ENCODE measurements around the gene UMODL1.

The UMODL1 gene

DNA sequence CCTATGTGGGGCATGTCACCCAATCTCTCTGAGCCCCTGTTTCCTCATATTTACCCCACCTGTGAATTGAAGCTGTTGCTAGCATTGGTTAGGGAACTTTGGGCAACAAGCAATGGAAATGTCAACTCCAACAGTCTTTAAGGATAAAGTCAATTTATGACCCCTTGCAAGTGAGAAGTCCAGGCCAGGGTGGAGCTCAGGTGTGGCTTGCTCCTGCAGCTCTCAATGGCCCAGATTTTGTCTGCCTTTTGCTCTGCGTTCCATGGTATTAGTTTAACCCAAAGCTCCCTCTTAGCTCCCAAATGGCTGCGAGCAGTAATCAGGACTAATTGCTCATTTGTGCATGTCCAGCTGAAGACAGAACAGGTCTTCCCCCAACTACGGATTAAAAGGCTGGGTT lies 77.5 kb downstream of the UMODL1 start:
- H3K4me1 ChIP-seq (ENCODE audit: control insufficient read depth in 1 of 2, insufficient read depth in 2 of 2, low read length in 2 of 2), result peaks cover 4 to 7% of the 10 kb centered on the region in 2 donors
- no peaks in the 10 kb centered on the region for H3K36me3 ChIP-seq (ENCODE audit: control insufficient read depth in 1 of 2, insufficient read depth in 2 of 2, low read length in 2 of 2)
- no peak overlapping the region for H3K9ac ChIP-seq (ENCODE audit: low read depth in 1 of 2, low read length in 2 of 2)

GRCh38 chr21:42149656-42150473 lies 78.7 kb downstream of the UMODL1 start:
- H3K36me3 ChIP-seq (ENCODE audit: control insufficient read depth in 1 of 2, insufficient read depth in 2 of 2, low read length in 2 of 2), result no peaks in the 10 kb centered on the region
- no peak overlapping the region for H3K9ac ChIP-seq (ENCODE audit: low read depth in 1 of 2, low read length in 2 of 2)
- H3K9me3 ChIP-seq (ENCODE audit: control insufficient read depth in 1 of 2, low read length in 2 of 2), result no peaks in the 10 kb centered on the region
- no peak overlapping the region for H3K27ac ChIP-seq (ENCODE audit: low read depth, low read length)
- no peak overlapping the region for H3K4me3 ChIP-seq (ENCODE audit: low read depth in 1 of 2, low read length in 2 of 2)
- H3K4me1 ChIP-seq (ENCODE audit: control insufficient read depth in 1 of 2, insufficient read depth in 2 of 2, low read length in 2 of 2), result peaks cover 4 to 6% of the 10 kb centered on the region in 2 donors
- H3K27me3 ChIP-seq (ENCODE audit: control insufficient read depth in 1 of 2, insufficient read depth in 2 of 2, low read length in 2 of 2), result peaks cover 0 to 7% of the 10 kb centered on the region in 2 donors

More for the DNA sequence above, 77.5 kb downstream of the UMODL1 start:
- H3K4me3 ChIP-seq (ENCODE audit: low read depth in 1 of 2, low read length in 2 of 2), result no peak overlapping the region
- H3K9me3 ChIP-seq (ENCODE audit: control insufficient read depth in 1 of 2, low read length in 2 of 2), result no peaks in the 10 kb centered on the region
- no peak overlapping the region for H3K27ac ChIP-seq (ENCODE audit: low read depth, low read length)
- peaks cover 0 to 5% of the 10 kb centered on the region in 2 donors for H3K27me3 ChIP-seq (ENCODE audit: control insufficient read depth in 1 of 2, insufficient read depth in 2 of 2, low read length in 2 of 2)

DNA sequence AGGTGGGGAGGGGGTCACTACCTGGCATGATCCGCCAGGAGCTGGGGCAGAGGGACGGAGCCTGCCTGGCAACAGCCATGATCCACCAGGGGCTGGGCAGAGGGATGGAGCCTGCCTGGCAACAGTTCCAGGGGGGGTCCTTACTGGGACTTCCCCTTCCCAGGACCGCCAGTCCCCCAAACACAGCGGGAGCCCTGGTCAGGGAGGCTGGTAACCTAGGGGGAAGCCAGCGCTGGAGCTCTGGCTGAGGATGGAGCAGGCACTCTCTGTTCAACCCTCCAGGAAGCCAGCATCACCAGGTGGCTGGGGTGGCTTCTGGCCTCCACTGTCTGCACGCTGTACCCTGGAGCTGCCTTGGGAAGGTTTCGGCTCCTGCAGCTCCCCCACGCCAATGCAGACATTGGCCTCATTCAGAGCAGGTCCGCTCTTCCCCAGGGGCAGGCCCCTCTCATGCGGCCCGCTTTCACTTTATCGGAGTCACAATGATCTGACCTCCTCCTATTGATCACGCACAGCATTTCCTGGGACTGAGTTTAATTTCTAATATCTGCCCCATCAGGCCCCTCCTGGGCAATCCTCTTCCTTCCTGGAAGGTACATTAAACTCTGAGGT lies 79.5 kb downstream of the UMODL1 start:
- H3K9ac ChIP-seq (ENCODE audit: low read depth in 1 of 2, low read length in 2 of 2), result no peak overlapping the region
- no peak overlapping the region for H3K27ac ChIP-seq (ENCODE audit: low read depth, low read length)
- H3K4me3 ChIP-seq (ENCODE audit: low read depth in 1 of 2, low read length in 2 of 2), result no peak overlapping the region
- H3K27me3 ChIP-seq (ENCODE audit: control insufficient read depth in 1 of 2, insufficient read depth in 2 of 2, low read length in 2 of 2), result peaks cover 0 to 7% of the 10 kb centered on the region in 2 donors
- no peaks in the 10 kb centered on the region for H3K4me1 ChIP-seq (ENCODE audit: control insufficient read depth in 1 of 2, insufficient read depth in 2 of 2, low read length in 2 of 2)
- no peaks in the 10 kb centered on the region for H3K9me3 ChIP-seq (ENCODE audit: control insufficient read depth in 1 of 2, low read length in 2 of 2)
- H3K36me3 ChIP-seq (ENCODE audit: control insufficient read depth in 1 of 2, insufficient read depth in 2 of 2, low read length in 2 of 2), result no peaks in the 10 kb centered on the region

DNA sequence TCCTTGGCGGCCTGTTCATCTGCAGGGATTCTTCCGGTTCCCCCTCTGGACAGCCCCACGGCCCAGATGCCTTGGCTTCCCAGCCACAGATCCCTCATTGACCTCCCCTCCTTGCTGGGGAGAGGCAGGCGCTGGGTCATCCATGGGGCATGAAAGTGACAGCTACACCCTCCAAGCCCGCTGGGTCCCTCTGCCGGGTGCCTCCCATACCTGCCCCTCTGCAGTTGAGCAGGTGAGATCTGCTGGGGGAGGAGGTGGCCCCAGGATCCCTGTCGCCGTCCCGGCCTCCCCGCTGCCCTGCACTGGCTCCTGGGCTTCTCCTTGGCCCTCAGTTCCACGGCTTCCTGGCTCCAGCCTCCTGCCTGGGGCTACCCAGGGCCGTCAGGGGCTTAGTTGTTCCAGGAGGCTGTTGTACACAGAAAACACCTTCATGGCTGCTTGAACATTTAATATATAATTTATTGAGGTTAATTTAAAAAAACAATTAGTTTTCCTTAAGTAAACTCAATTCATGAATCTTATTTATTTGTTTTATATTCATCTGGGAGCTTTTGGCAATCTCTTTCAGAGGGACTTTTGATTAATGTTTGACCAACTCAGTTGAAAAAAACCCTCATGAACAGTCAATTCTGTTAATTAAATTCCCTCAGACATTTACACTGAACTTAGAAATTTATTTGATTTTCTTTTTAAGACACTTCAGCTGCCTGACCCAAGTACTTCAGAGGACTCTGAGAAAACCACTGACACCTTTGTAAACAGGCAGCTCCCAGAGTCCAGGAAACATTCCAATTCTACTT lies 80.2 kb downstream of the UMODL1 start:
- Histone ChIP-seq H3K9me3 (ENCODE audit: control insufficient read depth in 1 of 2, low read length in 2 of 2) (no peaks in the 10 kb centered on the region), H3K9ac (ENCODE audit: low read depth in 1 of 2, low read length in 2 of 2) (no peak overlapping the region), H3K27me3 (ENCODE audit: control insufficient read depth in 1 of 2, insufficient read depth in 2 of 2, low read length in 2 of 2) (peaks cover 0 to 7% of the 10 kb centered on the region in 2 donors), H3K4me3 (ENCODE audit: low read depth in 1 of 2, low read length in 2 of 2) (no peak overlapping the region), H3K4me1 (ENCODE audit: control insufficient read depth in 1 of 2, insufficient read depth in 2 of 2, low read length in 2 of 2) (no peaks in the 10 kb centered on the region), H3K27ac (ENCODE audit: low read depth, low read length) (no peak overlapping the region), H3K36me3 (ENCODE audit: control insufficient read depth in 1 of 2, insufficient read depth in 2 of 2, low read length in 2 of 2) (no peaks in the 10 kb centered on the region)

DNA sequence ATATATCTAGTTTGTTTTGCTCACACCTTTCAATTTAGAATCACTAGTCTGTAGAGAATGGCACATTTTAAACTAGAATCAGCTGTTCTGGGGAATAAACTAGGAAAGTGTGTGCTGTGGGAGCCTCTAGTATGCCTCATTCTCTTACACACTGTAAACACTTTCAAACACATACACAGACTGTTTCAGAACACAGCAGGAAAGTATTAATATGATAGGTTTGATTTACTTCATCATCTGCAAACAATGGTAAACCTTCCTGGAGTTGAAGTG lies 80.8 kb downstream of the UMODL1 start:
- H3K36me3 ChIP-seq (ENCODE audit: control insufficient read depth in 1 of 2, insufficient read depth in 2 of 2, low read length in 2 of 2), result no peaks in the 10 kb centered on the region
- no peaks in the 10 kb centered on the region for H3K9me3 ChIP-seq (ENCODE audit: control insufficient read depth in 1 of 2, low read length in 2 of 2)
- no peak overlapping the region for H3K9ac ChIP-seq (ENCODE audit: low read depth in 1 of 2, low read length in 2 of 2)
- peaks cover 0 to 1% of the 10 kb centered on the region in 2 donors for H3K4me1 ChIP-seq (ENCODE audit: control insufficient read depth in 1 of 2, insufficient read depth in 2 of 2, low read length in 2 of 2)
- no peak overlapping the region for H3K27ac ChIP-seq (ENCODE audit: low read depth, low read length)
- peaks cover 4 to 7% of the 10 kb centered on the region in 2 donors for H3K27me3 ChIP-seq (ENCODE audit: control insufficient read depth in 1 of 2, insufficient read depth in 2 of 2, low read length in 2 of 2)
- H3K4me3 ChIP-seq (ENCODE audit: low read depth in 1 of 2, low read length in 2 of 2), result no peak overlapping the region

GRCh38 chr21:42153046-42153686 lies 82.0 kb downstream of the UMODL1 start:
- Histone ChIP-seq H3K4me1 (ENCODE audit: control insufficient read depth in 1 of 2, insufficient read depth in 2 of 2, low read length in 2 of 2) (peaks cover 0 to 7% of the 10 kb centered on the region in 2 donors), H3K36me3 (ENCODE audit: control insufficient read depth in 1 of 2, insufficient read depth in 2 of 2, low read length in 2 of 2) (no peaks in the 10 kb centered on the region), H3K27me3 (ENCODE audit: control insufficient read depth in 1 of 2, insufficient read depth in 2 of 2, low read length in 2 of 2) (peaks cover 7 to 10% of the 10 kb centered on the region in 2 donors), H3K9ac (ENCODE audit: low read depth in 1 of 2, low read length in 2 of 2) (no peak overlapping the region), H3K9me3 (ENCODE audit: control insufficient read depth in 1 of 2, low read length in 2 of 2) (no peaks in the 10 kb centered on the region), H3K4me3 (ENCODE audit: low read depth in 1 of 2, low read length in 2 of 2) (no peak overlapping the region), H3K27ac (ENCODE audit: low read depth, low read length) (no peak overlapping the region)

GRCh38 chr21:42153746-42154145 lies 82.6 kb downstream of the UMODL1 start:
- no peak overlapping the region for H3K4me3 ChIP-seq (ENCODE audit: low read depth in 1 of 2, low read length in 2 of 2)
- H3K9ac ChIP-seq (ENCODE audit: low read depth in 1 of 2, low read length in 2 of 2), result no peak overlapping the region
- H3K36me3 ChIP-seq (ENCODE audit: control insufficient read depth in 1 of 2, insufficient read depth in 2 of 2, low read length in 2 of 2), result no peaks in the 10 kb centered on the region
- H3K27me3 ChIP-seq (ENCODE audit: control insufficient read depth in 1 of 2, insufficient read depth in 2 of 2, low read length in 2 of 2), result peaks cover 7 to 10% of the 10 kb centered on the region in 2 donors
- peaks cover 0 to 7% of the 10 kb centered on the region in 2 donors for H3K4me1 ChIP-seq (ENCODE audit: control insufficient read depth in 1 of 2, insufficient read depth in 2 of 2, low read length in 2 of 2)
- no peak overlapping the region for H3K27ac ChIP-seq (ENCODE audit: low read depth, low read length)
- H3K9me3 ChIP-seq (ENCODE audit: control insufficient read depth in 1 of 2, low read length in 2 of 2), result no peaks in the 10 kb centered on the region

DNA sequence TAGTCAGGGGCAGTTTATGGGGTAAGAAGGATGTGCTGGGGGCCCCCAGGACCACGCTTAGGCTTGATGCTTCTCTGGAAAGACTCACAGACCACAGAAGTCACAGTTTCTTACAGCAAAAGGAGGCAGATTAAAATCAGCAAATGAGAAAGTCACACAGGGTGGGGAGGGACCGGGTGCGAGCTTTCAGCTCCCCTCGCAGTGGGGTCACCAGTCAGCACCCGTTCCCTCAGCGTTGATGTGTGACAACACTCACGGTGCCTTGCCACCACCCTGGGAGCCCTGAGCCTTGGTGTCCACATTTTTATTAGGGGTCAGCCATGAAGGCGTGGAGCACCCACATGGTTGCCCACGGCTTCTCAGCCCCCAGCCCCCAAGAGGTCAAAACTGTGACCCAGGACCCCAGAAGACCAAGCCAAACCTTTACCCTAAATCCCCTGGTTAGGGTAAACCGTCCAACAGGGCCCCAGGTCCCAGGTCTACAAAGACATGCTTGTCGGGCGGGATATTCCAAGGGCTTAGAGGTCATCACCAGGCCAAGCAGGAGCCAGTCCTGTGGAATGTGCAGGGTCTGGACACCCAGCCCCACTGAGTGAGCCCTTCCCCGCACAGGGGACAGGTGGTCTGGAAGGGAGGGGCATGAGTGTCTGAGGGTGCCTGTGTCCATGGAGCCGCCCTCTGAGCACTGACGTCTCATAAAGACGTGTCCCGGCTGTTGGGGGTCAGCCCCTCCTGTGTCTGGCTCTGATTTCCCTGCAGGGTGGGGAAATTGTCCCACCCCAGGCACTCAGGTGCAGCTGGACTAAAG lies 83.3 kb downstream of the UMODL1 start:
- Histone ChIP-seq H3K9ac (ENCODE audit: low read depth in 1 of 2, low read length in 2 of 2) (no peak overlapping the region), H3K27me3 (ENCODE audit: control insufficient read depth in 1 of 2, insufficient read depth in 2 of 2, low read length in 2 of 2) (peaks cover 7 to 10% of the 10 kb centered on the region in 2 donors), H3K36me3 (ENCODE audit: control insufficient read depth in 1 of 2, insufficient read depth in 2 of 2, low read length in 2 of 2) (no peaks in the 10 kb centered on the region), H3K4me1 (ENCODE audit: control insufficient read depth in 1 of 2, insufficient read depth in 2 of 2, low read length in 2 of 2) (peaks cover 0 to 7% of the 10 kb centered on the region in 2 donors), H3K4me3 (ENCODE audit: low read depth in 1 of 2, low read length in 2 of 2) (no peak overlapping the region), H3K9me3 (ENCODE audit: control insufficient read depth in 1 of 2, low read length in 2 of 2) (no peaks in the 10 kb centered on the region), H3K27ac (ENCODE audit: low read depth, low read length) (no peak overlapping the region)

GRCh38 chr21:42155045-42155855 lies 84.1 kb downstream of the UMODL1 start:
- peaks cover 0 to 7% of the 10 kb centered on the region in 2 donors for H3K4me1 ChIP-seq (ENCODE audit: control insufficient read depth in 1 of 2, insufficient read depth in 2 of 2, low read length in 2 of 2)
- no peak overlapping the region for H3K4me3 ChIP-seq (ENCODE audit: low read depth in 1 of 2, low read length in 2 of 2)
- no peaks in the 10 kb centered on the region for H3K36me3 ChIP-seq (ENCODE audit: control insufficient read depth in 1 of 2, insufficient read depth in 2 of 2, low read length in 2 of 2)
- H3K9me3 ChIP-seq (ENCODE audit: control insufficient read depth in 1 of 2, low read length in 2 of 2), result no peaks in the 10 kb centered on the region
- H3K27me3 ChIP-seq (ENCODE audit: control insufficient read depth in 1 of 2, insufficient read depth in 2 of 2, low read length in 2 of 2), result peaks cover 7 to 10% of the 10 kb centered on the region in 2 donors
- H3K27ac ChIP-seq (ENCODE audit: low read depth, low read length), result no peak overlapping the region
- H3K9ac ChIP-seq (ENCODE audit: low read depth in 1 of 2, low read length in 2 of 2), result no peak overlapping the region
